Activated CD8-positive, alpha-beta memory T cell treated with anti-CD3 and anti-CD28 coated beads, Interleukin-2, amount 50 U/mL, for 24 hours (primary cell): Measurements from ENCODE around the gene PPM1B.
"Not testable (repeated sequence)": the region's sequence is repeated elsewhere in the genome, so short reads cannot be mapped to it uniquely, and the experiment has no call there.

Experiments
- DNase-seq: peaks from one replicate; pipeline ENCODE4 v3.0.0-alpha.2; 2020; ENCODE audit errors: extremely low read depth

PPM1B gene

DNA sequence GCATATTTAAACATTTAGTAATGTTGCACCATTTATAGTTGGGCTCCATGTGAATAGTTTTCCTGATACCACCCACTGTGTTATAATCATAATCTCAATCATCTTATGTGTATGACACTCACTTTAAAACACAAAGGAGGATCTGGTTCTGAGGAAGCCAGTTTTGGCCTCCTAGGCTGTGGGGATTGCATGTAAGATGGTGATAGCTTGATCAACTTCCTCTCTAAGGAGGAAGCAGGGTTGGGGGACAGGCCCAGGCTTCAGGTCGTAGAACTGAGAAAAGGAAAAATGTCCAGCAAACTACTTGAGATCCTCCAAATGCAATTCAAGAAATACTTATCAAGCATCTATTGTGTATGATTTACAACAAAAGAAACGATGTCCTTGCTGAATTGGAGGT lies 4.9 kb upstream of the PPM1B start:
- no peak for DNase-seq

DNA sequence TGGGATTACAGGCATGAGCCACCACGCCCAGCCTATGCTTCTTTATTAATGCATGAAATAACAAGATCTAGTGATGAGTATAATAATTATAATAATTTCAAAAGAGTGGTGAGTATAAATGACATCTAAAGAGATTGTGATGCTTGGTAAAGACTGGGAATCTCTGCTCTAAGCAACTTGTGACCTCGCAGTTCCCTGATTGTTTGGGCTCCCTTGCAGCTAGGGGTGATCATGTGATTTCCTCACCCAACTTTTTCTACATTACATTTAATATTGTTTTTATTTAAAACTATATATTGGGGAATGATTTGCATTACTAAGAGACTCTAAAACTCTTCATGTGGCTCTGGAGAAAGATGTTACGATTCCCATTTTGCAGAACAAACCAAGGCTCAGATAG lies 4.1 kb upstream of the PPM1B start:
- no peak for DNase-seq

DNA sequence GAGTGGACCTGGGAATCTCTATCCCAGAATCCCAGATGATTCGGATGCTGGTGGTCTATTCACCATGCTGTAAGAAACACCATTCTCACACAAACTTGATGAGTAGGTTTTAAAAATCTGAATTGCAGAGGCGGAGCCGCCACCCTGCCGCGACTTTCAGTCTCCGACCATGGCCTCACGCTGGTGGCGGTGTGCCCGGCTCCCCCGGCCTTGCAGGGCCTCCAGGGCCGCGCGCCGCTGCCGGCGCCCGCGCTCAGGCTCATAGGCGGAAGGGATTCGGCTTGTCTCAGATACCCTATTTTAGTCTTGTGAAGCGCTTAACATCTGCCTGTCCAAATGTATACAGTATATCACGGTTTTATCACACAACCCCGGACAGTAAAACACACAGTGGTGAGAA lies 2.6 kb upstream of the PPM1B start:
- DNase-seq, result no peak

DNA sequence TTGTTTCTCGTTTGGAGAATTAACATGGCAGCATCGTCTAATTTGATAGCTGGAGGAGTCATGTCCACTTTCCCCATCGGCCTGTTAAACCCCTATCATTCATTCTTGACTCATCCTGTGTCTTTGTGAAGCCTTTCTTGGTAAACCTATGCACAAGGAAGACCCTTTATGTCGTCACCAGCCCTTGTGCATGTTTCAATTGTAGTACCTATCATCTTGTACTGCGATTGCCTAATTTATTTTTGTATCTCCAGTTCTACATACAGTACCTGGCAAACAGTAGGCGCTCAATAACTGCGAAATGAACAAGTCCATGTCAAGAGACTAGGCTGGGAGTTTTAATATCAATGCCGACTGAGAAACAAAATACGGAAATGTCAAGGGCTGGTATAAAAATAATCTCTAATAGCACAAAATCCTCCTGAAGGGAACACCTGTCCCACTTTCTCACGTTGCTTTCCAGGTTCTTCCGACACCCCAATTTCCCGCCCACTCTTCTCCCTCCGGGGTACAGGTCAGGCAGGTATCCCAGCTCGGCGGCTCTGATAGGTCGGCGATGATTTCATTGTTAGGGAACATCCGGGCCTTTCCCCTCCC lies 1.3 kb upstream of the PPM1B start:
- no peak for DNase-seq

DNA sequence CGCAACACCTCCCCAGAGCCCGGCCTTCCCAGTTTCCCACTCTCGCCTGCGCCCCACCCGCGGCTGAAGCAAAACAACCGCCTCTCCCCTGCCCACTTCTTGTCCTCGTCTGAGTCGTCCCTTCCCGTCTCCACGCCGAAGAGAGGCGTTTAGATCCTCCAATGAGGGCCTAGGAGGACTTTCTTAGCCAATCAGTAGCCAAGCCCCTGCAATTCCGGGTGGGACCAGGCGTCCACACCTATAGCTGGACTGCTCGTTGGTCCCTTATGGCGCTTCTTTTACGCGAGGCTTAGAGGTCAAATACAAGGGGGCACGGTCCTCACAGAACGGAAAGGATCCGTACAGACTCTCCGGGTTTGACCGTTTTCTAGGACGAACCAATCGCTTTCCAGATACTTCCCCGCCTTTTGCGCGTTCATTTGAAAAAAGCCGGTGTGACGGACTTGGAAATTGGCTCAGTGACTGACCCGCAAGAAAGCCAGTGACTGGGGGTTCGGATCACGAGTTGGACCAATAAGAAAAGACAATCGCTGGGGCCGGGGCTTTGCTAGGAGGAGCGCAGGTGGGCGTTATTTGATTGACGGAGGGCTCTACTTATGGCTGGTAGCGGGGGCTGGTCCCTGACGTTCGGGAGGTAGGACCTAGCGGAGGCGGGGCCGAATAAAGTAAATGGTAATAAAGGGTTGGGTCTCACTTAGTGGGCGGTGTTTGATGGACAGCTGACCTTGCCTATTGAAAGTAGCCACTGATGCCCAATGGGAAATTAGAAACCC lies 581 bp upstream of the PPM1B start:
- peak; percentile 98 for DNase-seq

DNA sequence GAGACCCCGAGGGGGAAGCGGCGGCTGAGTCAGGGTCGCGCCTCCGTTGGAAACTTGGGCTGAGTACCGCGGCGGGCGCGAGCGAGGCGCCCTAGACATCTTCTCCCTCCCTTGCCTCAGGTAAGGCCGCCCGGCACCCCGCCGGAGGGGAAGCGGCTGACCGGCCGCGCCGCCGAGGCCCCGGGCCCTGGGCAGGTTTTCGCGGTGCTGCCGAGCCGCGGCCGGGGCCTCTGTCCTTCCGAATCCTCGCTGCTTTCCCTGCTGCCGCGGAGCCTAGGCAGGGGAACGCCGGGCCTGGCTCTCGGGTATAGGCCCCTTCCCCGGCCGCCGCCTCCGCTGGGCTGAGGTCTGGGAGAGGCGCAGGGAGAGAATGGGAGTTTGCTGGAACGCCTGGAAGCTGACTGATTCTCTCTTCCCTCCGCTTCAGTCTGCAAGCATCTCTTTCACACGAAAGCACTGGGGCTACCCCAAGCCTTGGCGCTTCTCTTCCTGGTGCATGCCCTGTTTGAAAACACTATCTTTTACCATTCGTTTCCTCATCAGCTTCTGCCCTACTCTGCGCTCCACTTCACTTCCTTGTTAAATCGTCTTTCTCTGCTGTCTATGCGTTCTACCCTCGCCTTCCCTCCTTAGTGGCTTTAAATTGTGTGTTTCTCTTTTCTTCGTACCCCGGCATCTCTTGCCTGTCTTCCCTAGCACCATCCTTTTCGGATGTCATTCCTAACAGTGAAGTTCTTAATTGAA lies 652 bp downstream of the PPM1B start:
- DNase-seq, result no peak

DNA sequence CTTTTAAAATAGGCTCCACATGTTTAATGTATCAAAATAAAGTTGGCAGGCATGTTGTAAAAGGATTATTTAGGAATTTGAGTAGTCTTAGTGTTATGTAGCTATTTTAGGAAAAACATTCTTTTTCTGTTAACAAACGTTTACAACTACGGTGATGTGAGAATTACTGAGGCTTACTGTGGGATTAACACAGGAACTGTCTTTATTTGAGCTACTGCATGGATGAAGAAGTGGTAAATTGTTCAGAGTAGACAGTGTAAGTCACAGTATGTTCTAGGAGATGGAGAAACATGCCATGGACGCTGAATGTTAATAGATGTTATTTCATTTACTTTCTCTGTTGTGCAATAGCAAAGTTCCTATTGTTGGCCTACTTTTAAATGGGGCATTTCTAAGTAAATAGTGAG lies 1.6 kb downstream of the PPM1B start:
- no peak for DNase-seq

DNA sequence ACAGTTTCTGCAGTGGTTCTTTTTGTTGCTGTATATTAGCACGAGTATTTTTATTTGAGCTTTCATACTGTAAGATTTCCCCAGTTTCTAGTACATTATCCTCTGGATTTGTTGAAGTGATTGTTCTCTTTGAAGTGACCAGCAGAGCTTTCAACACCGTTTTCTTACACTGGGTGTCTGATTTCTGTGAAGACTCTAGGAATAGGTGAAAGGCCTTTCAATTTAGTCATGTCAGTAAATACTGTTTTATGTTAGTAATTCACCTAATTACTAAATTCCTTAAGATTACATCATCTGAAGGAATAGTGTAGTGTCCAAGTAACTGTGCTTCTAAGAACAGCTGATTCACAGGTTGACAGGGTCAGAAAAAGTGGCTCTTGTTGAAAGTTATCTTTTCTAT lies 2.3 kb downstream of the PPM1B start:
- DNase-seq, result no peak

DNA sequence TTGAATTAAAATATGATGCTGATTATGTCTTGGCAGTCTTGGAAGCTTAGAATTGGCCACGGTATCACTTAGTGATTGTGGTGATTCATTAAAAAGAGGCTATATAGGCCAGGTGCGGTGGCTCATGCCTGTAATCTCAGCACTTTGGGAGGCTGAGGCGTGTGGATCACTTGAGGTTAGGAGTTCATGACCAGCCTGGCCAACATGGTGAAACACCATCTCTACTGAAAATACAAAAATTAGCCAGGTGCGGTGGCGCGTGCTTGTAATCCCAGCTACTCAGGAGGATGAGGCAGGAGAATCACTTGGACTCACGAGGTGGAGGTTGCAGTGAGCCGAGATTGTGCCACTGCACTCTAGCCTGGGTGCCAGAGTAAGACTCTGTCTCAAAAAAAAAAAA lies 2.8 kb downstream of the PPM1B start:
- DNase-seq, result not testable (repeated sequence)

DNA sequence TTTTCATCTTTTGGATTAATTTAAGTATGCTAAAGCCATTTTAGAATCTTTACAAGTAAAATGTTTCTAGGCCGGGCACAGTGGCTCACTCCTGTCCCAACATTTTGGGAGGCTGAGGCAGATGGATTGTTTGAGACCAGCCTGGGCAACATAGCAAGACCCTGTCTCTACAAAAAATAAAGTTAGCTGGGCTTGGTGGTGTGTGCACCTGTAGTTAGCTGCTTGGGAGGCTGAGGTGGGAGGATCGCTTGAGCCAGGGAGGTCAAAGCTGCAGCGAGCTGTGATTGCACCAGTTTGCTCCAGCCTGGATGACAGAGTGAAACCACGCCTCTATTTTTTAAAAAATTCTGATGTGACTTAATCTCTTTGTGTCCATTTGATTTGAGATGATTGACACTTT lies 3.9 kb downstream of the PPM1B start:
- DNase-seq, result no peak

DNA sequence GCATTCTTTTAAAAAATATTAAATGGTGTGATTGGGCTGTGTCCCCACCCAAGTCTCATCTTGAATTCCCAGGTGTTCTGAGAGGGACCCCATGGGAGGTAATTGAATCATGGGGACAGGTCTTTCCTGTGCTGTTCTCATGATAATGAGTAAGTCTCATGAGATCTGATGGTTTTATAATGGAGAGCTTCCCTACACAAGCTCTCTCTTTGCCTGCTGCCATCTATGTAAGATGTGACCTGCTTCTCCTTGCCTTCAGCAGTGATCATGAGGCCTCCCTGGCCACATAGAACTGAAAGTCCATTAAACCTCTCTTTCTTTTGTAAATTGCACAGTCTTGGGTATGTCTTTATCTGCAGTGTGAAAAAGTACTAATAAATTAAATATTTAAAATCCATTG lies 10.3 kb downstream of the PPM1B start:
- DNase-seq, result no peak

DNA sequence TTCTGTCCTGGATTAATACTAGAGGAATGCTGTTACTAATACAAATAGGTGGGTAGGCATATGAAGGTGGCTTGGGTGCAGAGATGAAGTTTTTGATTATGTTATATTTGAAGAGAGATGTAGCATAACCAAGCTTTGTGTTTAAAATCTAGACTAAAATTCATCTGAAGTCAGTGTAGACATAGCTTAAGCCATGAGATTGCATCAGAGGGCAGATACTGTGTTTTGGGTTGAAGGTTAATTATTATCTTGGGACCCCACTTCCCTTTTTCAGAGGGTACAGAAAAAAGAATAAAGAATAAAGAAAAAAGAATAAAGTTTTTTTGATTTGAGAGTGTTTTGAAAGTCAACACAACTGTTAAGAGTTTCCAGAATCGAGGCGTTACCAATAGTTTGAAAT lies 13.0 kb downstream of the PPM1B start:
- DNase-seq, result no peak

DNA sequence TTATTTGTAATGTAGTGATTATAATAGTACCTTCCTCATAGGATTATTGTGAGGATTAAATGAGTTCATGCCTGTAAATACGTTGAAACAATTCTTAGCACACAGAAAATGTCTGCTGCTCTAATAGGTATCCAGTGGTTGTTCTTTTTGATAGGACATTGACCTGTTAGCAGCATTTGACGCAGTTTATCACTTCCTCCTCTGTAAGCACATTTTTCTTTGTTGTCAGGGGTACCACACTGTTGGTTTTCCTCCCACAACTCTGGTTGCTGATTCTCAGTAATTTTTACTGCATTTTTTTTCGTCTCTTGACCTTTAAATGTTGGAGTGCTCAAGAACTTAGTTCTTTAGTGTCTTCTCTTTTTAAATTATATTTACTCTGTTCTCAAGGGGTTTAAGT lies 15.4 kb downstream of the PPM1B start:
- DNase-seq, result no peak

DNA sequence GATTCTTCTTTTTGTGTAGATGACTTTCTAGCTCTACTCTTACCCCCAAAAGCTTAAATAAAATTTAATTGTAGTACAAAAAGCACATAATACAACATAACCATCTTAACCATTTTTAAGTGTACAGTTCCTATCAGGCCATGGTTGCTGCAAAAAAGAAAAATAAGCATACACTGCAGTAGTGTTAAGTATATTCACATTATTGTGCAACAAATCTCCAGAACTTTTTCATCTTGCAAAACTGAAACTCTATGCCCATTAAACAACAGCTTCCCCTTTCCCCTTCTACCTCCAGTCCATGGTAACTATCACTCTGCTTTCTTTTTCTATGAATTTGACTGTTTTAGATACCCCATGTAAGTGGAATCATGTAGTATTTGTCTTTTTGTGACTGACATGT lies 18.1 kb downstream of the PPM1B start:
- DNase-seq, result no peak

DNA sequence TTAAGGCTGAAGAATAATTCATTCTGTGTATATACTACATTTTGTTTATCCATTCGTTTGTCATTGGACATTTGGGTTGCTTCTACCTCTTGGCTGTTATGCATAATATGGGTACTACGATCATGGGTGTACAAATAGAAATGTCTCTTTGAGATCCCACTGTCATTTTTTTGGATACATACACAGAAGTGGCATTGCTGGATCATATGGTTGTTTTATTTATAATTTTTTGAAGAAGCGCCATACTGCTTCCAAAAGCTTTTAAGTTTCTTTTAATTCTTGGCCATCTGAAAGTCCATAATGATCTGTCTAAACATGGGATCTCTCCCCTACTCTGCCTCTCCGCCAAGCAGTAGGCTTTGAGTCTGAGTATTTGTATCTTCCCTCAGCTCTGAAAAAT lies 18.6 kb downstream of the PPM1B start:
- no peak for DNase-seq

DNA sequence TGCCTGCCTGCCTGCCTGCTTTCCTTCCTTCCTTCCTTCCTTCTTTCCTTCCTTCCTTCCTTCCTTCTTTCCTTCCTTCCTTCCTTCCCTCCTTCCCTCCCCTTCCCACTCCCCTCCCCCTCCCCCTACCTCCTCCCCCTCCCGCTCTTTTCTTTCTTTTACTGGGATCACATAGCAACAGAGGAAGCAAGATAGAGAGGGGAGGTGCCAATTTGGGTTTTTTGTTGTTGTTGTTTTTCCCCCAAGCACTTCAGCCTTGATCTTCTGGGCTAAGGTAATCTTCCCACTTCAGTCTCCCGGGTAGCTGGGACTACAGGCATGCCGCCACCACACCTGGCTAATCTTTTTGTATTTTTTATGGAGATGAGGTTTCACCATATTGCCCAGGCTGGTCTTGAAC lies 20.0 kb downstream of the PPM1B start:
- DNase-seq, result no peak

DNA sequence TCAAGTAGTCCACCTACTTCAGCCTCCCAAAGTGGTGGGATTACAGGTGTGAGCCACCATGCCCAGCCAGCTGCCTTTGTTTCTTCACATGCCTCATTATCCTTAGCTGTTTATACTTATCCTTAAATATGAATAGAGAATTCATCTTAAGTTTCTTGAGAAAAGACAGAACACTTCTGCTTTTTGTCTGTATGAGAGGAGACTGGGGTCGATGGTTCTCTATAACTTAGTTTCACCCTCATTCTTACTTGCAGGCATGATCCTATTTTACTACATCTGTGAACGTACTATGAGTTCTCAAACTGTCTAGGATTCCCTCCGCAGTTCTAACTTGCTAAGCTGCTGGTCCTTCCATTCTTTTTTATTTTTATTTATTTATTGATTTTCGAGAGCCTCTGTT lies 20.4 kb downstream of the PPM1B start:
- DNase-seq, result no peak

DNA sequence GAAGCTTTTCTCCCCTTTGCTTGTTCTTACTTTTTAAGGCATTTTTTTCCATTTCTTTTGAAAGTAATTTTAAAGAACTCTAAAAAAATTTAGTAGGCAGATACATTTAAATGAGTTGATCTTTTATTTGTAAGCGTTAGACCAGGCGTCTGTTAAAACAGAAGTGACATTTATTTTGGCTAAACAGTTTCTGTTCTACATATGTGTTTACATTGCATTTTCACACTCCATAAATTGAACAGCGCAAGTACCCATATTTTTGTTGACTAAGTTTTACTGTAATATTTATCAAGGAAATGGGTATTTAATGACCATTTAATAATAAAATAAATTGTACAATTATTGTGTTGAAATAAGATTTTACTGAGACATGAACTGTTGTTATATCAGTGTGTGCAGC lies 21.9 kb downstream of the PPM1B start:
- DNase-seq, result no peak

DNA sequence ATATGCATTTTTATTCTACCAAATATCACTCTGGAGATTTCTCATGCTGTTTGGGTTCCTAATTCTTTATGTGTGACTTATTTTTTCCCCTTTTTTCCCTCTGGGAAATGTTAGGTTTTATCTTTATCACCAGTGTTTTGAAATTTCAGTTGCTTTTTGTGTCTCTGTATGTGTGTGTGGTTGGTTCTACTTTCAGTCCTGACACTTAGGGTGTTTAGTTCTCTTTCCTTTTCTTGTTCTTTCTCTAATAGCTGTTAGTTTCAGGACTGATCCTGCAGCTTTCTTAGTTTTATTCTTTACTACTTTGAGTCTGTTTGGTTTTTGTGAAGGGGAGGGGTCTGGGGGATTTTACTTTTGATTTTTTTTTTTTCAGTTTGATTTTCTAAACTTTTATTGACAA lies 23.1 kb downstream of the PPM1B start:
- no peak for DNase-seq

DNA sequence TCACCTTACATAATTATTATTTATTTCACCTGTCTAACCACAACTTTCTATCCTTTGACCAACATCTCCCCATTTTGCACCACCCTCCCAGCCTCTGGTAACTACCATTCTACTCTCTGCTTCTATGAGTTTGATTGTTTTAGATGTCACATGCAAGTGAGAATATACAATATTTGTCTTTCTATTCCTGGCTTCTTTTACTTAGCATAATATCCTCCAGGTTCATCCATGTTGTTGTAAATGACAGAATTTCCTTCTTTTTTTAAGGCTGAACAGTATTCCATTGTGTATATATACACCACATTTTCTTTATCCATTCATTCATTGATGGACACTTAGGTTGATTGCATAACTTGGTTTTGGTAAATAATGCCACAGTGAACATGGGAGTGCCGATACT lies 24.0 kb downstream of the PPM1B start:
- no peak for DNase-seq

DNA sequence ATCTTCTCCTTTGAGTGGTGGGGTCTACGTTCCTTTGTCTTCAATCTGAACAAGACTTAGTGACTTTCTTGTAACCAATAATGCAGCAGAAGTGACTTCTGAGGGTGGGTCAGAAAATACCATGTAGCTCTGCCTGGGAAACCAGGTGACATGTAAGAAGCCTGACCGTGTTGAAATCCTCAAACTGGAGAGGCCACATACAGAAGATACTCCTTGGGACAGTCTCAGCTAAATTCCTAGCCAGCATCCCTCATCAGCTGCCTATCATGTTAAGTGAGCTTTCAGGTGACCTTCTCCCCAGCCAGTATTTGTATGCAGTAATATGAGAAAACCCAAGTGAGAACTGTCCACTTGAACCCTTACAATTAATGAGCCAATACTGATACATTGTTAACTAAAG lies 27.0 kb downstream of the PPM1B start:
- DNase-seq, result no peak

DNA sequence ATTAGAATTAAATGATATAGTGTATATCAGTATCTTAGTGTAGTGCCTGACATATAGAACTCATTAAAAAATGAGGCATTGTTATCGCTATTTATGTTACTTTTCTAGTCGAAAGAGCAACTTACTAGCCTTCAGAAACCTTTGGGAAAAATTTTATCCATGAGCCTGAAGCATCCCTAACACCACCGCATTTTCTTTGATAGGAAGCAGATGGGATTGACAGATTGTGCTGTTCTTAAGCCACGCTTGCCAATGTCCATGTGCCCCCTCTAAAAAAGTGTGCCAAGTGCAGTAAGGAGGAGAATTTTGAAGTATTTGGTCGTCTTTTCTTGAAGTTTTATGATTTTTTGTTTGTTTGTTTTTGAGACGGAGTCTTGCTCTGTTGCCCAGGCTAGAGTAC lies 29.1 kb downstream of the PPM1B start:
- no peak for DNase-seq

DNA sequence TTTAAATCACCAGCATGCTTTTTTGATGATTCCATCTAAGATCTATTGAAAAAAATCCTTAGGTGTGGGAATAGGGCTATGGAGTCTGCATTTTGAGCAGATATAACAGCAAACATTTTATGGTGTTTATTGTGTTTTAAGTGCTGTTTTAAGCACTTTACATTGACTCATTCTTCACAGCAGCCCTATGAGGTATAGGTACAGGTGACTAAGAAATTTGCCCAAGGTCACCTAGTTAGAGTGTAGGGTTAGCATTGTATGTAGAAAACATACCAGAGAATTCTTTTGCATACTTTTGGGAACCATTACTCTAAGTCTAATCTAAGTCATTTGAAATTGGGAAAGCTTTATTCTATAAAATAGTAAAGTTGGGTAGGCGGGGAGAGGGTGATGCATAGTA lies 31.3 kb downstream of the PPM1B start:
- no peak for DNase-seq
